ENCODE data around the gene DISP2. TPM values are rescaled to one million over a fixed set of nuclear protein-coding genes. Genes with fewer than 3 reads are reported as not detected.
A peak's percentile ranks its signal among the peaks of the same experiment; 100 is the strongest.

DISP2 gene
- total RNA-seq, 1 donor: 0.36 TPM

DNA sequence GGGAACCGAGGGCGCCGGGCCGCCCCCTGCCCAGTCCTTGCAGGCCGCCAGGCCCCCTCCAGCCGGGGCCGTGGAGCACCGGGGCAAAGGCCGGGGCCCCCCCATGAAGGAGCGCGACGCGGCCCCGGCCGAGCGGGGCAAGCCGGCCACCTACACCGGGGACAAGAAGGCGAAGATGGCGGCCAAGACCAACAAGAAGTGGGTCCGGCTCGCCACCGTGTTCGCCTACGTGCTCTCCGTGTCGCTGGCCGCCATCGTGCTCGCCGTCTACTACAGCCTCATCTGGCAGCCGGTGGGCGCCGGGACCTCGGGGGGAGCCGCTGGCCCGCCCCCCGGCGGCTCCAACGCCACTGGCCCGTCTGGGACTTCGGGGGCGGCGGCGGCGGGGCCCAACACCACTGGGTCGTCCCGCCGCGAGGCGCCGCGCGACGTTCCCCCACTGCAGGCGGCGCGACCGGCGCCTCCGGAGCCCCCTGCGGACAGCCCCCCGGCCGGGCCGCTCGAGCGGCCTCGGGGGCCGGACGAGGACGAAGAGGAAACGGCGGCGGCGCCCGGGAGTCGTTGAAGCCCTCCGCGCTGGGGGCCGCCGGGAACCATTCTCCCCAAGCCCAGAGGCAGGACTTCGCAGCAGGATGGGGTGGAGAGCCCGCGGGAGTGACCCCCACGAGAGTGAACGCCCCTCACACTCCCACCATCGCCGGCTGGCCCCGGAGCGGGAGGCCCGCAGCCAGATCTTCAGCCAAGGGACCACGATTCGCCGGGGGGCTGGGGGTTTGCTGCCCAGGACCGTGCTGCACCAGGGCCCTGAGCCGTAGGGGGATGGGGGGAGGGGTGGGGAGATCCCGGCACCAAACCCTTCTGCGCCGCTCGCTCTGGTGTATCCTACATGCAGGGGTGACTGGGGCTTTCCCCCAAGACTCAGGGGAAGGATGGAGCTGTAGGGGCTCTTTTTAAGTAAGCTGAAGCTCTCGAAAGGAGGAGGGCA lies 33.8 kb upstream of the DISP2 start:
- peak overlapping the region; percentile 8 for H3K27ac ChIP-seq (ENCODE audit: low read depth, low read length)
- H3K9me3 ChIP-seq (ENCODE audit: low read depth, low read length): no peaks in the 10 kb centered on the region
- TF ChIP-seq CTCF (IDR thresholded peaks at IDR 0.05; ENCODE audit: extremely low read depth, low read depth, low read length): no peak
- peaks cover 39% of the 10 kb centered on the region for H3K79me2 ChIP-seq (ENCODE audit: insufficient read depth, low read length)
- peak overlapping the region; percentile 98 for H3K4me2 ChIP-seq (ENCODE audit: insufficient read depth, low read length)
- no peak overlapping the region for H2AFZ ChIP-seq (ENCODE audit: low read length)
- DNase-seq (ENCODE audit: insufficient read length, low spot score, missing footprints): peak; percentile 94
- peaks cover 8% of the 10 kb centered on the region for H4K20me1 ChIP-seq (ENCODE audit: insufficient read depth, low read length)
- H3K4me3 ChIP-seq (ENCODE audit: insufficient read depth, low read length): peak overlapping the region; percentile 82
- peaks cover 52% of the 10 kb centered on the region for H3K4me1 ChIP-seq (ENCODE audit: insufficient read depth, low read length)
- no peaks in the 10 kb centered on the region for H3K27me3 ChIP-seq (ENCODE audit: insufficient read depth, low read length)
- H3K36me3 ChIP-seq (ENCODE audit: insufficient read depth, low read length): peaks cover 22% of the 10 kb centered on the region

- TF ChIP-seq CTCF (IDR thresholded peaks at IDR 0.05; ENCODE audit: extremely low read depth, low read depth, low read length): no peak
- H3K4me1 ChIP-seq (ENCODE audit: insufficient read depth, low read length): peaks cover 61% of the 10 kb centered on the region
These were observed 32.8 kb upstream of the DISP2 start for GRCh38 chr15:40325188-40325587.

DNA sequence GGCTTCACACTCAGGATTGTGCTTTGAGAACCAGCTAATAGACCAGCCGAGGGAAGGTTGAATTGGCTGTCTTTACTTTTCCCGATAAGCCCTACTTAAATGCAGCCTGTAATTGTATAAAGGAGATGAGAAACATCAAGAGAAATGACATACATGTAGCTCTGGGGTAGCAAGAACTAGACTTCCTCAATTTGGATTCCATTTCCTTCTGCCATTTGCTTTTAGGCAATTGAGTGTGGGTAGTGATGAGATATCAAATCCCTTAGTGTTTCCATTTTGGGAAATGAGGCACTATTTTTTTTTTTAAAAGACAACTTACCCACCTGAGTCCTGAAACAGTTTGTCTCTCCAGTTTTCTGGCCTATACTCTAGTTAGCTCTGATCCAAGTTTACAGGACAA lies 32.3 kb upstream of the DISP2 start:
- peaks cover 22% of the 10 kb centered on the region for H3K36me3 ChIP-seq (ENCODE audit: insufficient read depth, low read length)
- H3K4me2 ChIP-seq (ENCODE audit: insufficient read depth, low read length): peak overlapping the region; percentile 98
- DNase-seq (ENCODE audit: insufficient read length, low spot score, missing footprints): no peak
- H3K27ac ChIP-seq (ENCODE audit: low read depth, low read length): no peak overlapping the region
- H3K79me2 ChIP-seq (ENCODE audit: insufficient read depth, low read length): peaks cover 39% of the 10 kb centered on the region
- no peaks in the 10 kb centered on the region for H3K27me3 ChIP-seq (ENCODE audit: insufficient read depth, low read length)
- no peaks in the 10 kb centered on the region for H3K9me3 ChIP-seq (ENCODE audit: low read depth, low read length)
- no peak for TF ChIP-seq CTCF (IDR thresholded peaks at IDR 0.05; ENCODE audit: extremely low read depth, low read depth, low read length)
- H2AFZ ChIP-seq (ENCODE audit: low read length): no peak overlapping the region
- peak overlapping the region; percentile 82 for H3K4me3 ChIP-seq (ENCODE audit: insufficient read depth, low read length)
- peaks cover 8% of the 10 kb centered on the region for H4K20me1 ChIP-seq (ENCODE audit: insufficient read depth, low read length)
- peaks cover 65% of the 10 kb centered on the region for H3K4me1 ChIP-seq (ENCODE audit: insufficient read depth, low read length)

More at GRCh38 chr15:40325188-40325587, 32.8 kb upstream of the DISP2 start:
- Histone ChIP-seq H2AFZ (ENCODE audit: low read length) (no peak overlapping the region), H3K27me3 (ENCODE audit: insufficient read depth, low read length) (no peaks in the 10 kb centered on the region), H3K36me3 (ENCODE audit: insufficient read depth, low read length) (peaks cover 22% of the 10 kb centered on the region), H3K4me2 (ENCODE audit: insufficient read depth, low read length) (peak overlapping the region; percentile 98), H3K79me2 (ENCODE audit: insufficient read depth, low read length) (peaks cover 39% of the 10 kb centered on the region), H3K27ac (ENCODE audit: low read depth, low read length) (no peak overlapping the region), H3K4me3 (ENCODE audit: insufficient read depth, low read length) (peak overlapping the region; percentile 82), H3K9me3 (ENCODE audit: low read depth, low read length) (no peaks in the 10 kb centered on the region), H4K20me1 (ENCODE audit: insufficient read depth, low read length) (peaks cover 8% of the 10 kb centered on the region)
- peak; percentile 74 for DNase-seq (ENCODE audit: insufficient read length, low spot score, missing footprints)

GRCh38 chr15:40327457-40327856 lies 30.6 kb upstream of the DISP2 start:
- H3K9me3 ChIP-seq (ENCODE audit: low read depth, low read length): no peaks in the 10 kb centered on the region
- DNase-seq (ENCODE audit: insufficient read length, low spot score, missing footprints): peak; percentile 69
- peak overlapping the region; percentile 55 for H3K4me2 ChIP-seq (ENCODE audit: insufficient read depth, low read length)
- TF ChIP-seq CTCF (IDR thresholded peaks at IDR 0.05; ENCODE audit: extremely low read depth, low read depth, low read length): no peak
- H3K79me2 ChIP-seq (ENCODE audit: insufficient read depth, low read length): peaks cover 39% of the 10 kb centered on the region
- H3K4me1 ChIP-seq (ENCODE audit: insufficient read depth, low read length): peaks cover 64% of the 10 kb centered on the region
- H3K27ac ChIP-seq (ENCODE audit: low read depth, low read length): peak overlapping the region; percentile 55
- peak overlapping the region; percentile 23 for H3K4me3 ChIP-seq (ENCODE audit: insufficient read depth, low read length)
- peaks cover 8% of the 10 kb centered on the region for H4K20me1 ChIP-seq (ENCODE audit: insufficient read depth, low read length)
- no peaks in the 10 kb centered on the region for H3K27me3 ChIP-seq (ENCODE audit: insufficient read depth, low read length)
- peaks cover 22% of the 10 kb centered on the region for H3K36me3 ChIP-seq (ENCODE audit: insufficient read depth, low read length)
- no peak overlapping the region for H2AFZ ChIP-seq (ENCODE audit: low read length)
